ENCODE data around the gene RHOB.

The RHOB gene

DNA sequence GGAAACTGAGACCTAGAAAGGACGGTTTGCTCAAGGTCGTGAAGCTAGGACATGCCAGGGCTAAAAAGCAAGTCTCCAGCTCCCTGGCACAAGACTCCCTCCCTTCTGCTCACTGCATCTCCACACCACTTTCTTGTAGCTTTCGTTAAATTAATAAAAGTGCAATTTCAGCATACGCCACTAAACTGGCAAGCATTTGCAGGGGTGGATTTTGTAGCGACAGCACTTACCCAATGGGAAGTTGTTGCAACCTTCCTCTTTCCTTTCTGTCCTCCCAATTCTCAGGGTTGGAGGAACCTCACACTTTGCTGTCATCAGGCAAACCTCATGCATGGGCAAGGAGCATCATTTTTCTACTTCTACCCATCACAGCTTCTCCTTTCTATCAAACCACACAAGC, 7.4 kb upstream of the RHOB start:
- no peak for FAIRE-seq

- FAIRE-seq: no peak
These were observed 6.8 kb upstream of the RHOB start for GRCh38 chr2:20440001-20440560.

DNA sequence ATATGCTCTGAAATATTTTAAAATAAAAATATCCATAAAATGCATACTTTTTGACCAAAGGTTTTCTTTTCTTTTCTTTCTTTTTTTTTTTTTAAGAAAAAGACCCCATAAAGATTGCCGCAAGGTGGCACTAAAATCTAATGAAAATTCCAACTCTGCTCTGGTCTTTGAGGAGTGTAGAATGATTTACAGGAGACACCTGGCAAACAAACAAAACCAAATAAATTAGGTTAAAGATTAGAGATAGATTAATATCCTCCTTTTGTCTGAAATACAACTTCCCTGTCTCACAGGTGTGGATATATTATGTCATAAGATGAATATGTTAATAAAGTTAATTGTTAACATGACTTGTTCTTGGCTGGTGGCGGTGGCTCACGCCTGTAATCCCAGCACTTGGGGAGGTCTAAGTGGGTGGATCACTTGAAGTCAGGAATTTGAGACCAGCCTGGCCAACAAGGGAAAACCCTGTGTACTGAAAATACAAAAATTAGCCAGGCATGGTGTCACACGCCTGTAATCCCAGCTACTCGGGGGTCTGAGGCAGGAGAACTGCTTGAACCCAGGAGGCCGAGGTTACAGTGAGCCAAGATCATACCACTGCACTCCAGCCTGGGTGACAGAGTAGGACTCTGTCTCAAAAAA, 3.5 kb upstream of the RHOB start:
- peak; percentile 73 for FAIRE-seq

- FAIRE-seq: no peak
These were observed 2.5 kb upstream of the RHOB start for GRCh38 chr2:20444101-20444992.

- FAIRE-seq: no peak
These were observed 1.6 kb upstream of the RHOB start for GRCh38 chr2:20444993-20445910.

GRCh38 chr2:20446255-20446916, 488 bp upstream of the RHOB start:
- no peak for FAIRE-seq

DNA sequence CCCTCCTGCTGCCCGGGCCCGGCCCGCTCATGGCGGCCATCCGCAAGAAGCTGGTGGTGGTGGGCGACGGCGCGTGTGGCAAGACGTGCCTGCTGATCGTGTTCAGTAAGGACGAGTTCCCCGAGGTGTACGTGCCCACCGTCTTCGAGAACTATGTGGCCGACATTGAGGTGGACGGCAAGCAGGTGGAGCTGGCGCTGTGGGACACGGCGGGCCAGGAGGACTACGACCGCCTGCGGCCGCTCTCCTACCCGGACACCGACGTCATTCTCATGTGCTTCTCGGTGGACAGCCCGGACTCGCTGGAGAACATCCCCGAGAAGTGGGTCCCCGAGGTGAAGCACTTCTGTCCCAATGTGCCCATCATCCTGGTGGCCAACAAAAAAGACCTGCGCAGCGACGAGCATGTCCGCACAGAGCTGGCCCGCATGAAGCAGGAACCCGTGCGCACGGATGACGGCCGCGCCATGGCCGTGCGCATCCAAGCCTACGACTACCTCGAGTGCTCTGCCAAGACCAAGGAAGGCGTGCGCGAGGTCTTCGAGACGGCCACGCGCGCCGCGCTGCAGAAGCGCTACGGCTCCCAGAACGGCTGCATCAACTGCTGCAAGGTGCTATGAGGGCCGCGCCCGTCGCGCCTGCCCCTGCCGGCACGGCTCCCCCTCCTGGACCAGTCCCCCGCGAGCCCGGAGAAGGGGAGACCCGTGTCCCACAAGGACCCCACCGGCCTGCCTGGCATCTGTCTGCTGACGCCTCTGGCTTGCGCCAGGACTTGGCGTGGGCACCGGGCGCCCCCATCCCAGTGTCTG, 767 bp downstream of the RHOB start:
- FAIRE-seq: no peak

GRCh38 chr2:20448246-20448976, 1.5 kb downstream of the RHOB start:
- no peak for FAIRE-seq

GRCh38 chr2:20448977-20449306, 2.1 kb downstream of the RHOB start:
- FAIRE-seq: no peak

- no peak for FAIRE-seq
These were observed 2.8 kb downstream of the RHOB start for GRCh38 chr2:20449501-20450200.

DNA sequence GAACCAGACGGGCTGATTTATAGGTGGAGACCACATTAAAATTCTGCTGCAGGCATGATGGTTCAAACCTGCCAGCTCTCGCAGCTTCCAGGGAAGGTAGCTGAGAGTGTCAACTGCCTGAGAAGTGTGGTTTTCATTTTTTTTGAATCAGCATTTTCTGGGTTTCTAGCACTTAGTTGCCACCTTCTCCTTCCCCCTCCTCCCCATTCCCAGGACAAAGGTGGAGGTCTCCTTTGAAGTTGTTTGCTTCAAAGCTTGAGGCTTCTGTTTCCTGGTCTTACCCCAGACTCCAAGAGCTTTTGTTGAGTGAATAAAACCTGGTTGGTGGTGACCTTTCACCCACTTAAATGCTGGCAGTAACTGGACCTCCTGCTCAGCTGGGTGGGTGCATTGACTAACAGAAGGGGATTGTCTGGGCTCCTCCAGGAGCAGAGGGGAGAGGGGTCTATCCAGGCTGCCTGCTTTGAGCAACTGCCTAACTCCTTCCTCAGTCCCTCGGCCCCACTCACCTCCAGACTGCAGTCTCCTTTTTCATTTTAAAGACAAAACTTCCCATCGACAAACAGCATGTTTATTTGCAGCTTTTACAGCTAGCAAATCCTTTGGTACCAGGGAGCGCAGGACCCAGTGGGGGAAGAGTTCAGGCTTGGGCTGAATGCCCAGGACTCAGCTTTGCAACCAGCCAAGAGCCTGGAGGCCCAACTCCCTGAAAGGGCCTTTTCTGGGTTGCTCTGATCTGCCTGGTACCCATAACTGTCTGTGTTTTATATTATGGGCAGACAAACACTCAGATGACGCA, 3.5 kb downstream of the RHOB start:
- FAIRE-seq: no peak

GRCh38 chr2:20451000-20451290, 4.1 kb downstream of the RHOB start:
- no peak for FAIRE-seq

- no peak for FAIRE-seq
These were observed 4.5 kb downstream of the RHOB start for GRCh38 chr2:20451341-20451740.

DNA sequence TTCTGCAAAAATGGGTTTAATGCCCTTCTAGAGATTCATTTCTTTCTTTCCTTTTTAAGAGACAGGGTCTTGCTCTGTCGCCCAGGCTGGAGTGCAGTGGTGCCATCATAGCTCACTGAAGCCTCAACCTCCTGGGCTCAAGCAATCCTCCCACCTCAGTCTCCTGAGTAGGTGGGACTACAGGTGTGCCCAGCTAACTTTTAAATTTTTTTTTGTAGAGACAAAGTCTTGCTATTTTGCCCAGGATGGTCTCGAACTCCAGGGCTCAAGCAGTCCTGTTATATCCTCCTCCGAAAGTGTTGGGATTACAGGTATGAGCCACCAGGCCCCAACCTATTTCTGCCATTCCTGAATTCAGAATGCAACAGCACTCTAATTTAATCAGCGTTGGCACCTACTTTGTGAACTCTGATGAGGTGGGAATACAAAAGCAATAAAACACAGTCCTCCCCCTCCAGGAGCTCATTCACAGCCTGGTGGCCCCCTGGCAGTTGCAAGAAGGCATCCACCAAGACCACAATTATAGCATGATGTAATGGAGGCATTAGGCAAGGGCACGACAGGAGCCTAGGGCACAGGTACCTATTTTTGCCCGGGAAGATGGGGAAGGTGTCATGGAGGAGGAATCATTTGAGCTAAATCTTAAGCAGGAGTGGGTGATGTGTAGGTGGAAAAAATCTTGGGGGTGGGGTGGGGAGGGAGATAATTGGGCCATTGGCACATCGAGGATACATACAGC, 5.1 kb downstream of the RHOB start:
- FAIRE-seq: no peak

GRCh38 chr2:20452551-20452950, 5.7 kb downstream of the RHOB start:
- FAIRE-seq: no peak

DNA sequence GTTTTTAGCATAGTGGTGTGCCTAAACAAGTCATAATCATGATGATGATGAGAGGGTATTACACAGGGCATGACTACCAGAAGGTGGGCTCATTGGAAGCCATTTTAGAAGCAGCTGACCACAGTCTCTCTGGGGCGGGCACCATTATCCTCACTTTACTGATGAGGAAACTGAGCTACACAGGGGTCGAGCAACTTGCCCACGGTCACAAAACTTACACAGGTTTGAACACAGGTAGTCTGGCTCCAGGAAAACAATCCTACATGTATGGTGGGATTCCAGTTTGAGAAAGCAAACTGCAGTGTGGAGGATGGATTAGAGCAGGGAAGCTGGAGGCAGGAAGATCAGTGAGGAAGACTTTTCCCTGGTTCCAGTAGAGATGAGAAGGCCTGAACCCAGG, 6.2 kb downstream of the RHOB start:
- no peak for FAIRE-seq

GRCh38 chr2:20454036-20454981, 7.4 kb downstream of the RHOB start:
- FAIRE-seq: no peak
